GM21528 (cell line): Measurements from ENCODE around the gene QDPR.

Source experiments
- ATAC-seq: cut with Tn5 transposase; IDR thresholded peaks from one replicate; pipeline ENCODE4 v1.9.1; 2021; ENCODE audit warnings: mild to moderate bottlenecking, moderate library complexity; ENCODE audit not compliant: unreplicated experiment, low FRiP score

QDPR gene

GRCh38 chr4:17493619-17494018 lies 18.3 kb downstream of the QDPR start:
- ATAC-seq: no peak

GRCh38 chr4:17492876-17493275 lies 19.0 kb downstream of the QDPR start:
- no peak for ATAC-seq

GRCh38 chr4:17492058-17492741 lies 19.7 kb downstream of the QDPR start:
- no peak for ATAC-seq

- ATAC-seq: no peak
Observed at GRCh38 chr4:17491196-17491595, 20.7 kb downstream of the QDPR start.

GRCh38 chr4:17490575-17491059 lies 21.3 kb downstream of the QDPR start:
- no peak for ATAC-seq

GRCh38 chr4:17489721-17490120 lies 22.2 kb downstream of the QDPR start:
- no peak for ATAC-seq

- ATAC-seq: no peak
Observed at GRCh38 chr4:17489123-17489522, 22.8 kb downstream of the QDPR start.

GRCh38 chr4:17482716-17483115 lies 29.2 kb downstream of the QDPR start:
- no peak for ATAC-seq

- no peak for ATAC-seq
Observed at GRCh38 chr4:17480955-17481354, 30.9 kb downstream of the QDPR start.

GRCh38 chr4:17480210-17480927 lies 31.5 kb downstream of the QDPR start:
- ATAC-seq: no peak

GRCh38 chr4:17477774-17478472 lies 34.0 kb downstream of the QDPR start:
- no peak for ATAC-seq

- ATAC-seq: no peak
Observed at GRCh38 chr4:17476853-17477252, 35.0 kb downstream of the QDPR start.

GRCh38 chr4:17475481-17475880 lies 36.4 kb downstream of the QDPR start:
- ATAC-seq: no peak

- no peak for ATAC-seq
Observed at GRCh38 chr4:17469931-17470674, 41.8 kb downstream of the QDPR start.

GRCh38 chr4:17468619-17469221 lies 43.2 kb downstream of the QDPR start:
- no peak for ATAC-seq

- no peak for ATAC-seq
Observed at GRCh38 chr4:17463606-17464005, 48.3 kb downstream of the QDPR start.

GRCh38 chr4:17450269-17450804 lies 61.6 kb downstream of the QDPR start:
- no peak for ATAC-seq

GRCh38 chr4:17448689-17449088 lies 63.2 kb downstream of the QDPR start:
- no peak for ATAC-seq

GRCh38 chr4:17447675-17448298 lies 64.1 kb downstream of the QDPR start:
- ATAC-seq: peak; percentile 92

GRCh38 chr4:17447056-17447455 lies 64.8 kb downstream of the QDPR start:
- no peak for ATAC-seq
